Measurements from ENCODE around the gene LCE4A.

Gene LCE4A

DNA sequence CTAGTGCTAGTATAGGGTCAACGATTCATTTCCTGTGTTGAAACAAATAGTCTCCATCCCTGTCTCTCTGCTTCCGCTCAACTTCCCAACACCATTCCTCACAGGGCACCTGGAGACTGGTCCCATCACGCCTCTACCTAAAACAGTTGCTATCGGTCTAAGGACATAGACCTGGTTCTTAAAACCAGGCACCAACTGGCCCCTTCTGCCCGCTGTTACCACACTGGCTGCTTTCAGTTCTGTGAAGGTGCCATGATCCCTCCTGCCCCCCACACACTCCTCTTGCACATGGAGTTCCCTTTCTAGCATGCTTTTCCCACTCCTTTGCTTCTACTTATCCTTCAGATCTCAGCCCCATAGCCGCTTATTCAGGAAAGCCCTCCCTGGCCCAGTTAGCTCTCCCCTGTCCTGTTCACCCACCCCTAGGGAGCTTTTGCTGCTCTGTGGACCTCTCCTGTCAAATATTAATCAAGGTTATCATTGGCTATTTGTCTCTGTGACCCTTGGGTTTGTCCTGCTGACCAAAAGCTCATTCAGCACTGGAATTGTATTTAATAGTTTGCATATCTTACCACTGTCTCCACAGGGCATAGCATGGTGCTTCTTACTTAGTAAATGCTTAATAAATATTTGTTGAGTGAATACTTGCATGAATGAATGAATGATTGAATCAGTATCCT is 37.9 kb downstream of the LCE4A start:
- no peak for DNase-seq (ENCODE audit: low spot score)

DNA sequence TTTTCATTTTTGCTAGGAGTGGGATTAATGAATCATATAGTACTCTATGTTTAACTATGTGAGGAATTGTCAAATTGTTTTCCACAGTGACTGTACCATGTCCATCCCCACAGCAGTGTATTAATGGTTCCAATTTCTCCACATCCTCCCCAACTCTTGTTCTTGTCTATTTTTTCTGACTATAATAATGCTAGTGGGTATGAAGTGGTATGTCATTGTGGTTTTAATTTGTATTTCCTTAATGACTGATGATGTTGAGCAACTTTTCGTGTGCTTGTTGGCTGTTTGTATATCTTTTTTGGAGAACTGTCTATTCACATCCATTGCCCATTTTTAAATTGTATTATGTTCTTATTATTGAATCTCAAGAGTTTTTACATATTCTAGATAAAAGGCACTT is 39.9 kb downstream of the LCE4A start:
- DNase-seq (ENCODE audit: low spot score), result no peak

DNA sequence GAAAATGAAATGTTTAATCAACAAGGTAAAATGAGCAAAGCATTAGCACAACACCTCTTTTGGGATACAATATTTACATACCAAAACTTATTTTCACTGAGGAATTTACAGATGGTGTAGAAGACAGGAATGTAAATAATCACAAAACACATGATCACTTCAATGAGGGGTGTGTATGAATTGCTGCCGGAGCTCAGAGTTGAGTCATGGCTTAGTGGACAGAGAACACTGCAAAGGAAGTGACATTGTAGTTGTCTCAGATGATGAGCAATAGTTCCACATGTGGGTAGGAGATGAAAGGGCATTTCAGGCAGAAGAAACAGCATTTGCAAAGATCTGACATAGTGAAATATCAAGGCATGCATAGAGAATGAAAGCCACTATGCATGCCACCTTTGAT is 44.3 kb downstream of the LCE4A start:
- DNase-seq (ENCODE audit: low spot score), result no peak

DNA sequence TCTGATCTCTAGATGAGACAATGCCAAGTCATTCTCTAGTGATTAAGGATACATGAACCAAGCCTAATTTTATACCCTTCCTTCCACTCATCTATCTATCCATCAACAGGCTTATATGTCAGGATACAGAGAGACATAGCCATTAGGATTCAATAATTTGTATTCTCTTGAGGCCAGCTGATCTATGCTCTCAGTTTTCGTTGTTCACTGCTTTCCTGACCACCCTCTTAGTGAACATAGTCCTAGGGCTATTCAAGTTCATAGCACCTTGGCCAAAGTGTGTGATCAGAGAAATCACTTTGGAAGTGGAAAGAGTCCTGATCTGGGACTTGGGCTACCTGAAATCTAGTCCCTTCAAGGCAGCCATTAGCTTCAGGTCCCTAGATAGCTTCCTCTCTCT is 45.6 kb downstream of the LCE4A start:
- no peak for DNase-seq (ENCODE audit: low spot score)

DNA sequence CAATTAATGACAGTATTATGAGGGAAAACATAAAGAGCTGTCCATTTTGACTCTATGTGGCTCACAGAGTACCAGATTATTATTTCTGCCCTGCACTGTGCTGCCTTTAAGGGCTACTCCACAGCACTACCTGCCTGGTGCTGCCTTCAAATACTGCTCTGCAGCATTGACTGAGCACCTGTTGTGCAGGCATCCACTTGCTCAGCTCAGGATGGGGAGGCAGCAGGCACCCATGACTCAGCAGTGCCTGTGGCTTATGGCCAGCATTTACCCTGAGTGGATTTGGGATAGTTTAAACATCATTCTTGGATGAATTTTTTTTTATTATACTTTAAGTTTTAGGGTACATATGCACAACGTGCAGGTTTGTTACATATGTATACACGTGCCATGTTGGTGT is 48.9 kb downstream of the LCE4A start:
- DNase-seq (ENCODE audit: low spot score), result no peak

DNA sequence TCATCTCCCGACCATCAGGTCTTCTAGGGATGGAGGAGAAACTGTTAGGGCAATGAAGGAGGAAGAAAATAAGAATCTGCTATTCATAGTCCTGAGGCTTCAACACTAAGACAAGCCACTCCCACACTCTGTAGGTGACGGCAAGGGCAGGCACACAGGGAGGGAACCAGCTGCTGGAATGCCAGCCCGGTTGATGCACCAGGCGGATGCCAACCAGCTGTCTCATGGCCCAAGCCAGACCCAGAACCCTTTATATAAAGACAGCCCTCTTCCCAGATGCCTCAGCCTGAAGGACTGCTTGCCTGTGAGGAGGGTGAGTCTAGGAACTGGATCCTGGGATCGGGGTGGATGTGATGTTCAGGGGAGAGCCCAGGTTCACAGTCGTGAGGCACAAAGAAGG is 49.8 kb downstream of the LCE4A start, which contains the start of gene KPRP:
Gene KPRP, plus strand, starts transcription at position 279 of the 400 bp plus-strand sequence. CDS start 1,564 bp downstream, outside the sequence.
- no peak for DNase-seq (ENCODE audit: low spot score)

DNA sequence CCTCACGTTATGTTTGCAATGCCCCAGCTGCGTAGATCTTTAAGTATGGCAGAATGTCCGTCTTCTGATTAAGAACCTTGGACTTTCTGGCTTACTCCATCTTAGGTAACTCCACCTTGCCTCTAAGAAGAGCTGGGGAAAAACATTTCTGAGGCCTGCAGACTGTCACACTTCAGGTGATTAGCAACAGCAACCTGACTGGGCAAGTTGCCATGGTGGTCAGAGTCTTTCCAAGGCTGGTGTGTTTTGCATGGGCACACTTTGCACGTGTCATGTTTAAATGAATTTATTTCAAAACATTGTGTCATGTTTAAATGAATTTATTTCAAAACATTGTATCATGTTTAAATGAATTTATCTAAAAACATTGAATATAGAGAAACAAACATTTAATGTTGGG is 50.7 kb downstream of the LCE4A start:
- no peak for DNase-seq (ENCODE audit: low spot score)

All from Ammon's horn (tissue), 1 donor.